Endothelial cell of umbilical vein (primary cell): ENCODE results near the gene ITM2B. TPM values are rescaled to one million over a fixed set of nuclear protein-coding genes. Genes with fewer than 3 reads are reported as not detected.

Source experiments
- BruUV-seq: library from RNA; stranded (reverse); fragments of 400-500 nt; replicated peaks from 2 replicates; lab custom pipeline; 2021; lab: Mats Ljungman, UMichigan
- CTCF ChIA-PET: fragments of 300-600, 350-600 bp; sonication (Branson Sonifier 250); formaldehyde crosslinking; loops from one replicate; lab custom pipeline; 2021; ENCODE audit warnings: antibody characterized with exemption, inconsistent platforms; lab: Charles Lee
- POLR2A ChIA-PET: fragments of 300-600, 350-600 bp; sonication (Branson Sonifier 250); formaldehyde crosslinking; loops from one replicate; lab custom pipeline; 2021; ENCODE audit warnings: antibody characterized with exemption, inconsistent platforms; lab: Charles Lee
- DNase-seq: peaks from one replicate; pipeline ENCODE4 v3.0.0-alpha.2; 2011; ENCODE audit warnings: low read depth, low spot score
- FAIRE-seq: peaks from 2 replicates; lab custom pipeline; 2011; peaks lifted over from hg19 to GRCh38; lab: Jason Lieb, UNC
- H2AFZ ChIP-seq: 2 replicates; pipeline ENCODE4 v1.6.0; 2012; ENCODE audit warnings: low read depth, low read length, control low read depth, inconsistent platforms
- H3K27ac ChIP-seq: 2 replicates; pipeline ENCODE4 v1.5.1; 2011; ENCODE audit warnings: low read depth, mild to moderate bottlenecking, control low read depth, low read length, moderate library complexity; ENCODE audit not compliant: insufficient read depth
- H3K27me3 ChIP-seq, 2 experiments: 2 replicates each; pipeline versions ENCODE4 v1.6.0 to v1.6.1; 2011; ENCODE audit warnings: low read length in 2 of 2, mixed read lengths in 1 of 2; ENCODE audit not compliant: control insufficient read depth in 2 of 2, insufficient read depth in 2 of 2
- H3K36me3 ChIP-seq, 2 experiments: 2 replicates in 1 of 2; 3 replicates in 1 of 2; pipeline ENCODE4 v1.5.1; 2011; ENCODE audit warnings: low read length in 2 of 2, mild to moderate bottlenecking in 1 of 2, moderate library complexity in 1 of 2; ENCODE audit not compliant: control insufficient read depth in 2 of 2, insufficient read depth in 2 of 2; ENCODE audit errors: extremely low read depth in 1 of 2
- H3K4me1 ChIP-seq: 3 replicates; pipeline ENCODE4 v1.5.1; 2011; ENCODE audit warnings: mild to moderate bottlenecking, low read length; ENCODE audit not compliant: control insufficient read depth, insufficient read depth; ENCODE audit errors: extremely low read depth
- H3K4me2 ChIP-seq: 2 replicates; pipeline ENCODE4 v1.6.1; 2011; ENCODE audit warnings: low read length, control low read depth, mixed read lengths; ENCODE audit not compliant: insufficient read depth
- H3K4me3 ChIP-seq, 3 experiments: fragments of 200-600 bp in 1 of 3; sonication (generic), shearing (Covaris generic) in 1 of 3; replicated peaks in 1 of 3; 2 replicates each; pipeline ENCODE4 v1.5.1; 2011 to 2016; ENCODE audit warnings: control low read depth in 3 of 3, low read length in 3 of 3, mild to moderate bottlenecking in 2 of 3, inconsistent platforms in 1 of 3, low read depth in 1 of 3, moderate library complexity in 1 of 3; ENCODE audit not compliant: insufficient read depth in 1 of 3
- H3K79me2 ChIP-seq: 2 replicates; pipeline ENCODE4 v1.6.0; 2012; ENCODE audit warnings: low read length, inconsistent platforms; ENCODE audit not compliant: control insufficient read depth, insufficient read depth
- H3K9ac ChIP-seq: replicated peaks from 2 replicates; pipeline ENCODE3; 2011; ENCODE audit warnings: low read length, control low read depth; ENCODE audit not compliant: insufficient read depth; ENCODE audit errors: extremely low read depth
- H3K9me1 ChIP-seq: replicated peaks from 3 replicates; pipeline ENCODE4 v1.6.0; 2011; ENCODE audit warnings: mild to moderate bottlenecking, low read length; ENCODE audit not compliant: control insufficient read depth, insufficient read depth; ENCODE audit errors: extremely low read depth
- H3K9me3 ChIP-seq: replicated peaks from 2 replicates; pipeline ENCODE4 v1.5.1; 2012; ENCODE audit warnings: low read length, inconsistent platforms; ENCODE audit not compliant: control insufficient read depth, insufficient read depth
- H4K20me1 ChIP-seq: replicated peaks from 2 replicates; pipeline ENCODE3; 2011; ENCODE audit warnings: mild to moderate bottlenecking, low read length; ENCODE audit not compliant: control insufficient read depth, insufficient read depth; ENCODE audit errors: extremely low read depth
- EZH2 ChIP-seq: IDR thresholded peaks from 2 replicates; pipeline ENCODE4 v1.6.1; 2012; ENCODE audit warnings: borderline replicate concordance, low read depth, mild to moderate bottlenecking, moderate library complexity, low read length, inconsistent platforms; ENCODE audit not compliant: severe bottlenecking
- FOS ChIP-seq: IDR thresholded peaks from 2 replicates; pipeline ENCODE4 v1.6.1; 2011; ENCODE audit warnings: mild to moderate bottlenecking, low read length, moderate library complexity, borderline replicate concordance; ENCODE audit not compliant: insufficient read depth
- GATA2 ChIP-seq: IDR thresholded peaks from 2 replicates; pipeline ENCODE4 v1.7.0; 2011; ENCODE audit warnings: low read depth, mild to moderate bottlenecking, moderate library complexity, mixed read lengths, low read length; ENCODE audit not compliant: insufficient read length, insufficient read depth
- JUN ChIP-seq: IDR thresholded peaks from 2 replicates; pipeline ENCODE4 v1.6.1; 2011; ENCODE audit warnings: borderline replicate concordance, low read depth; ENCODE audit not compliant: insufficient read length, insufficient read depth
- MYC ChIP-seq: IDR thresholded peaks from one replicate; pipeline ENCODE4 v1.6.1; 2011; ENCODE audit warnings: mild to moderate bottlenecking, low read depth, low read length
- POLR2A ChIP-seq: IDR thresholded peaks from 2 replicates; pipeline ENCODE4 v1.6.1; 2012; ENCODE audit warnings: low read depth, mild to moderate bottlenecking, control low read depth, low read length
- POLR2AphosphoS5 ChIP-seq: IDR thresholded peaks from 2 replicates; pipeline ENCODE4 v1.6.1; 2012; ENCODE audit warnings: low read depth, mild to moderate bottlenecking, control low read depth, low read length, moderate library complexity; ENCODE audit not compliant: insufficient read depth
- dilution Hi-C: fragments of 300-500 bp; cut with MboI; formaldehyde crosslinking; loops from one replicate; pipeline ENCODE4 v1.15.0; 2019; ENCODE audit warnings: low sequenced_read_pairs; ENCODE audit not compliant: extremely low pct_ligation_motif_present
- intact Hi-C: fragments of 100-400 bp; cut with micrococcal nuclease; formaldehyde crosslinking; loops from one replicate; pipeline ENCODE4 v1.10.0; 2022
- polyA plus RNA-seq, 4 experiments: library from polyadenylated mRNA; depleted of rRNA in 3 of 4; stranded (reverse) in 3 of 4; unstranded in 1 of 4; fragments of >200 nt; gene quantifications; 2 replicates each; pipeline versions ENCODE4 v1.2.1 to v1.2.3, GENCODE V29; 2011 to 2012; ENCODE audit warnings: missing spikeins in 1 of 4
- total RNA-seq: library from RNA; stranded (reverse); gene quantifications from 2 replicates; pipeline ENCODE4 v1.2.3, GENCODE V29; 2021
- TF ChIP-seq, protein P1 (sequence below): IDR thresholded peaks from 2 replicates; pipeline ENCODE4 v1.6.1; 2011; ENCODE audit not compliant: insufficient read depth, insufficient read length
- TF ChIP-seq, protein P2 (sequence below), 2 donors: IDR thresholded peaks; 1 replicate in 1 of 2; 2 replicates in 1 of 2; pipeline ENCODE4 v1.5.1; 2011; ENCODE audit warnings: low read length in 2 of 2, mild to moderate bottlenecking in 2 of 2, moderate library complexity in 2 of 2, control low read depth in 1 of 2, inconsistent platforms in 1 of 2, low read depth in 1 of 2; ENCODE audit not compliant: insufficient read depth in 1 of 2; ENCODE audit errors: extremely low read depth in 1 of 2

Gene ITM2B
- total and polyA plus RNA-seq, 2 donors (not counting 3 experiments of a cell fraction or from before 2014, with no cell fraction given), result 150 to 271 TPM

DNA sequence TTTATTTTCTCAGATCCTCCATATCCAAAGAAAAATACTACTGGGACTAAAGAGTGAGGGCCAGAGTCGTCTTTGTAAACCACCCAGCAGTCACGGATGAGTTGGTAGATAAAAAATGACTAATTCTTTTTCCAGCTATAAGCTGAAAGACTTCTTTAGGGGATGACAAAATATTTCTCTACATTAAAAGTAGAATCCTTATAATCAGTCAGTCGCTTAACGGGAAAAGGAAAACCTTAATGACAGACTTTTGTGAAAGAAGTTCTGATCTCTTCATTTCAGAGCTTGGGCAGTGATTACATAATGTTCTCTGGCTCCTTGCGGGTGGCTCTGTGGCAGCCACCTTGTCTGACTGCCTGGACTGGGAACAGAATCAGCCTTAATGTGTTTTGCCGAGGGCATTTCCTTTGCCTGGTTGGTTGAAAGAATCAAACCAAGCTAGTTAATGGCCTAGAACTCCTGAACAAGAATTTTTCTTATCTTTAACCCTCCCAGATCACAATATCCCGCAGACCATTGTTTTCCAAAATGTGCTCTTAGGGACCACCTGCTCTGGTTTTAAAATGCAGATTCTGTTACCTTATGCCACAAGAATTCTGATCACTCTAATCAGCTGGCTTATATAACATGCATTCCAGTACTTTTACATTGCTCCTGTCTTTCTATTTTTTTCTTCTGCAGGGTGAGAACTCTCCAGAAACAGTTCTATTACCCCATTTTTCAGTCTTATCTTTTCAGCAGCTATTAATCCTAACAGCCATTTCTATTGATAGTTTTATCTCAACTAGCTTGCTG, 2.5 kb downstream of the ITM2B start:
- FAIRE-seq (no peak), DNase-seq (peak; percentile 61)
- intact Hi-C loops, result loop anchor here (2.0 to 5.0 kb wide), 3 partner anchors 125 to 532 kb away; partner anchors contain the start of gene LPAR6
- Histone ChIP-seq H3K9ac (peak overlapping the region; percentile 98), H3K4me1 (peaks cover 45% of the 10 kb centered on the region), H4K20me1 (peaks cover 2% of the 10 kb centered on the region), H3K9me3 (no peaks in the 10 kb centered on the region), H3K27me3 (peaks cover 0 to 2% of the 10 kb centered on the region in 2 experiments), H3K4me2 (peak overlapping the region; percentile 98), H3K4me3 (peak overlapping the region; percentile 28 to 95 (median 37)), H3K36me3 (peaks cover 2% of the 10 kb centered on the region in 2 experiments), H2AFZ (peak overlapping the region; percentile 29), H3K79me2 (peaks cover 58% of the 10 kb centered on the region), H3K9me1 (no peaks in the 10 kb centered on the region), H3K27ac (peak overlapping the region; percentile 60)
- TF ChIP-seq EZH2, result no peak
- TF ChIP-seq FOS, result no peak
- TF ChIP-seq MYC, result no peak
- TF ChIP-seq, protein P1, sequence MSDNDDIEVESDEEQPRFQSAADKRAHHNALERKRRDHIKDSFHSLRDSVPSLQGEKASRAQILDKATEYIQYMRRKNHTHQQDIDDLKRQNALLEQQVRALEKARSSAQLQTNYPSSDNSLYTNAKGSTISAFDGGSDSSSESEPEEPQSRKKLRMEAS, result no peak
- no peak for TF ChIP-seq GATA2
- TF ChIP-seq, protein P2, sequence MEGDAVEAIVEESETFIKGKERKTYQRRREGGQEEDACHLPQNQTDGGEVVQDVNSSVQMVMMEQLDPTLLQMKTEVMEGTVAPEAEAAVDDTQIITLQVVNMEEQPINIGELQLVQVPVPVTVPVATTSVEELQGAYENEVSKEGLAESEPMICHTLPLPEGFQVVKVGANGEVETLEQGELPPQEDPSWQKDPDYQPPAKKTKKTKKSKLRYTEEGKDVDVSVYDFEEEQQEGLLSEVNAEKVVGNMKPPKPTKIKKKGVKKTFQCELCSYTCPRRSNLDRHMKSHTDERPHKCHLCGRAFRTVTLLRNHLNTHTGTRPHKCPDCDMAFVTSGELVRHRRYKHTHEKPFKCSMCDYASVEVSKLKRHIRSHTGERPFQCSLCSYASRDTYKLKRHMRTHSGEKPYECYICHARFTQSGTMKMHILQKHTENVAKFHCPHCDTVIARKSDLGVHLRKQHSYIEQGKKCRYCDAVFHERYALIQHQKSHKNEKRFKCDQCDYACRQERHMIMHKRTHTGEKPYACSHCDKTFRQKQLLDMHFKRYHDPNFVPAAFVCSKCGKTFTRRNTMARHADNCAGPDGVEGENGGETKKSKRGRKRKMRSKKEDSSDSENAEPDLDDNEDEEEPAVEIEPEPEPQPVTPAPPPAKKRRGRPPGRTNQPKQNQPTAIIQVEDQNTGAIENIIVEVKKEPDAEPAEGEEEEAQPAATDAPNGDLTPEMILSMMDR (IDR thresholded peaks at IDR 0.05; ENCODE audit: extremely low read depth in 1 of 2, insufficient read depth in 1 of 2, low read depth in 1 of 2, low read length in 2 of 2), result no peak
- no peak for TF ChIP-seq JUN
- no peak for TF ChIP-seq POLR2A
- TF ChIP-seq POLR2AphosphoS5, result no peak
- dilution Hi-C loops, result no loop called here
- ChIA-PET CTCF (interaction anchor here (1.2 to 2.2 kb wide), 7 partner anchors 22 to 533 kb away, joined by 3 to 14 read pairs (median 6); partner anchors contain the start of genes MED4 and NUDT15), POLR2A (interaction anchor here (0.9 to 1.4 kb wide), 2 partner anchors 37 to 141 kb away, joined by 3 read pairs; partner anchors contain the start of gene MED4)
- TSS peak; percentile 23 for BruUV-seq
